Fibroblast of mammary gland (primary cell): ENCODE results near the gene BBOX1.
"Not testable (repeated sequence)": the region's sequence is repeated elsewhere in the genome, so short reads cannot be mapped to it uniquely, and the experiment has no call there.

Experiments used
- DNase-seq: peaks from one replicate; pipeline ENCODE4 v3.0.0-alpha.2; 2010; ENCODE audit warnings: low read depth
- H3K4me3 ChIP-seq: 2 replicates; pipeline ENCODE4 v1.5.1; 2011; ENCODE audit warnings: low read depth, mild to moderate bottlenecking, low read length, moderate library complexity; ENCODE audit not compliant: control insufficient read depth
- CTCF ChIP-seq: conservative IDR thresholded peaks from 2 replicates; pipeline ENCODE4 v1.5.1; 2011; ENCODE audit warnings: low read depth, low read length, inconsistent platforms; ENCODE audit not compliant: control insufficient read depth, insufficient read depth

The BBOX1 gene

DNA sequence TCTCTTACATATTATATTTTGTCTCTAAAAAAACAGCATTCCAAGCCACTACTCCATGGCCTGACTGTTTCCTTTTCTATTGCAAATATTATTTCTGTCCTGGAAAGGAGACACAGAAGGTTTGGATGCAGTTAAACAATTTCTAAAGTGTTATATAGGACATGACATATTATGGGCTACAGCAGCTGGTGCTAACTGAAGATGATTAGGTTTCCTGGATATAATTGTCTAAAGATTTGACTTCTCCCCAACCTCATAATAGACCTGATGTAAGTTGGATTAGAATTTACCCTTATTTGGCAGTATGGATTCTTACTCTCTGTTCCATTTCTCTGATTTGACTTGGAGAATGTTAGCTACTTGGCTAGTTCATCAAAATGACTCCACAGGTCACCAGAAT lies 90.2 kb downstream of the BBOX1 start:
- DNase-seq, result no peak
- no peak for TF ChIP-seq CTCF
- H3K4me3 ChIP-seq, result no peak overlapping the region

GRCh38 chr11:27135924-27136329 lies 95.3 kb downstream of the BBOX1 start:
- not testable (repeated sequence) for DNase-seq, H3K4me3 ChIP-seq

- H3K4me3 ChIP-seq, result no peak overlapping the region
- no peak for TF ChIP-seq CTCF
- DNase-seq, result no peak
Measured at GRCh38 chr11:27138716-27139115, 98.1 kb downstream of the BBOX1 start.

- peak; percentile 34 for DNase-seq
- TF ChIP-seq CTCF, result no peak
- no peak overlapping the region for H3K4me3 ChIP-seq
Measured at GRCh38 chr11:27139742-27140367, 99.2 kb downstream of the BBOX1 start.

DNA sequence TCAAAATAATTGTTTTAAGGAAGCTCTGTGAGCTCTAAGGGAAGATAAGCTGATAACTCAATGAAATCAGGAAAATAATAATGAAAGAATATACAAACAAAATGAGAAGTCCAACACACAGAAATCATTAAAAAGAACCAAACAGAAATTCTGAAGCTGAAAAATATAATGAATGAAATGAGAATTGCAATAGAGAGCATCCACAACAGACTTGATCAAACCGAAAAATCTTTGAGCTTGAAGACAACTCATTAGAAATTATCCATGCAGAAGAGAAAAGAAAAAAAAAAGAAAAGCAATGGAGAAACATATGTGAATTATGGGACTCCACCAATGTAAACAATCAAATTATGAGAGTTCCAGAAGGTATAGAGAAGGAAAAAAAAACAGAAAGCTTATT lies 101.0 kb downstream of the BBOX1 start:
- H3K4me3 ChIP-seq, result no peak overlapping the region
- TF ChIP-seq CTCF, result no peak

GRCh38 chr11:27147916-27148315 lies 107.3 kb downstream of the BBOX1 start:
- DNase-seq, result no peak

More for the DNA sequence above, 101.0 kb downstream of the BBOX1 start:
- DNase-seq, result no peak

DNA sequence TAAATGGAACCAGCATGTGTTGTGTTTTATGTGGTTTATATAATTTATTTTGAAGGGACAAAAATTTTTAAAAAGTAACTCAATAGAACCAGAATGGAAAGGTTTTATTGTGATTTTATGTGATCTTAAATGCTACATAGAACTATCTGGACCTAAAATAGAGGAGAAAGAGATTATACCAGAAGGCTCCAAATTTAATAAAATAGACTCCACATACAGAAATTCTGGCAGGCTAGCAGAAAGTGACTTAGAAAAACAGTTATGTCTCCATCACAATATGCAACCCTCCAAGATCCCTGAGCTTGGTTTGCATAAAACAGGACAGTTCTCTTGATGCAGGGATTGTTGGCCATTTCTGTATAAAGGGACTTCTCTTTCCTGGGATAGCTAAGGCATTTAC lies 107.9 kb downstream of the BBOX1 start:
- DNase-seq, result no peak
- TF ChIP-seq CTCF, result no peak
- no peak overlapping the region for H3K4me3 ChIP-seq

More at GRCh38 chr11:27147916-27148315, 107.3 kb downstream of the BBOX1 start:
- TF ChIP-seq CTCF, result no peak
- H3K4me3 ChIP-seq, result no peak overlapping the region
